ENCODE data around the gene DACH1.

The DACH1 gene

GRCh38 chr13:71875823-71876222 lies 8.8 kb upstream of the DACH1 start:
- TF ChIP-seq, protein P1, sequence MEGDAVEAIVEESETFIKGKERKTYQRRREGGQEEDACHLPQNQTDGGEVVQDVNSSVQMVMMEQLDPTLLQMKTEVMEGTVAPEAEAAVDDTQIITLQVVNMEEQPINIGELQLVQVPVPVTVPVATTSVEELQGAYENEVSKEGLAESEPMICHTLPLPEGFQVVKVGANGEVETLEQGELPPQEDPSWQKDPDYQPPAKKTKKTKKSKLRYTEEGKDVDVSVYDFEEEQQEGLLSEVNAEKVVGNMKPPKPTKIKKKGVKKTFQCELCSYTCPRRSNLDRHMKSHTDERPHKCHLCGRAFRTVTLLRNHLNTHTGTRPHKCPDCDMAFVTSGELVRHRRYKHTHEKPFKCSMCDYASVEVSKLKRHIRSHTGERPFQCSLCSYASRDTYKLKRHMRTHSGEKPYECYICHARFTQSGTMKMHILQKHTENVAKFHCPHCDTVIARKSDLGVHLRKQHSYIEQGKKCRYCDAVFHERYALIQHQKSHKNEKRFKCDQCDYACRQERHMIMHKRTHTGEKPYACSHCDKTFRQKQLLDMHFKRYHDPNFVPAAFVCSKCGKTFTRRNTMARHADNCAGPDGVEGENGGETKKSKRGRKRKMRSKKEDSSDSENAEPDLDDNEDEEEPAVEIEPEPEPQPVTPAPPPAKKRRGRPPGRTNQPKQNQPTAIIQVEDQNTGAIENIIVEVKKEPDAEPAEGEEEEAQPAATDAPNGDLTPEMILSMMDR (IDR thresholded peaks at IDR 0.05; ENCODE audit: insufficient read depth, low read depth, low read length, missing control alignments), result no peak
- peak; percentile 40 for DNase-seq (ENCODE audit: low read depth)
- no peak overlapping the region for H3K4me3 ChIP-seq (ENCODE audit: low read depth, low read length)

DNA sequence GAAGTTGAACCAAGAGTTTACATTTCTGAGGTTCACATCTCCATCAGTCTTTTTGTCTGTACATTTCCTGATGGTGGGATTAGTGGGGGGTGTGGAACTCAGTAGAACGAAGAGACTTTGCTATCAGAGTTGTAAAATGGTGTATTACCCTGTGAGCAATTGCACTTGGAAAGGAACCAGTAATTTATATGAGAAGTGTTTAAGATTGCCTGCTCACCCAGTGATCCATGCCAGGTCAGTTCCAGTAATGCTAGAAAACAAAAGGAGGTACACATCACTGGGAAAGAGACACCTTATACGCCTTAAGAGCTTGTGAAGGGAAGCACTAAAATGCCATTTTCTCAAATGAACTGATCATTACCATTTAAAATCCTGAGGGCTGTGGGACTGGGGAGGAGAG lies 7.5 kb upstream of the DACH1 start:
- no peak overlapping the region for H3K4me3 ChIP-seq (ENCODE audit: low read depth, low read length)
- DNase-seq (ENCODE audit: low read depth), result no peak
- TF ChIP-seq, protein P1 (IDR thresholded peaks at IDR 0.05; ENCODE audit: insufficient read depth, low read depth, low read length, missing control alignments), result no peak

- TF ChIP-seq, protein P1 (IDR thresholded peaks at IDR 0.05; ENCODE audit: insufficient read depth, low read depth, low read length, missing control alignments), result no peak
- no peak for DNase-seq (ENCODE audit: low read depth)
- H3K4me3 ChIP-seq (ENCODE audit: low read depth, low read length), result no peak overlapping the region
Observed at GRCh38 chr13:71873418-71874247, 6.6 kb upstream of the DACH1 start.

GRCh38 chr13:71871844-71872243 lies 4.8 kb upstream of the DACH1 start:
- H3K4me3 ChIP-seq (ENCODE audit: low read depth, low read length), result no peak overlapping the region
- no peak for DNase-seq (ENCODE audit: low read depth)
- TF ChIP-seq, protein P1 (IDR thresholded peaks at IDR 0.05; ENCODE audit: insufficient read depth, low read depth, low read length, missing control alignments), result no peak

GRCh38 chr13:71871176-71871754 lies 4.3 kb upstream of the DACH1 start:
- TF ChIP-seq, protein P1 (IDR thresholded peaks at IDR 0.05; ENCODE audit: insufficient read depth, low read depth, low read length, missing control alignments), result no peak
- no peak for DNase-seq (ENCODE audit: low read depth)

DNA sequence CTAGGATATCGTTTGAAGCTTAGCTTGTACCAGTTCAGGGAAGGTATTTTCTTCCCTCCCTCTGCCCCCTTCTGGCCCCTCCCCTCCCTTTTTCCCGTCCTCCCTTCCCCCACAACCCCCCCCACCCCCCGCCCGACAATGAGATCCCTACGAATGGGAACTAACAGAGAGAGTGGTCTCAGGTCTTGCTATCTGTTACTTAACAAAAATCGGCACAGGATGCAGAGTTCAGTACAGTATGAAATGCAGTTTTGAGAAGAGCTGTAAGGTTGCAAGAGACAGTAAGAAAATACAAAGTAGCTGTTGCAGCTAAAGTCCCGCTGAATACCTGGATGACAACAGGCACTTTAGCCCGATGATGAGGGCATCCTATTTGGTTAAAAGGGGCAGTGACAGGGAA lies 3.1 kb upstream of the DACH1 start:
- DNase-seq (ENCODE audit: low read depth), result no peak
- TF ChIP-seq, protein P1 (IDR thresholded peaks at IDR 0.05; ENCODE audit: insufficient read depth, low read depth, low read length, missing control alignments), result no peak
- H3K4me3 ChIP-seq (ENCODE audit: low read depth, low read length), result no peak overlapping the region

More at GRCh38 chr13:71871176-71871754, 4.3 kb upstream of the DACH1 start:
- no peak overlapping the region for H3K4me3 ChIP-seq (ENCODE audit: low read depth, low read length)
